GM19455 (cell line): ENCODE data around the gene TLDC2.
"Not testable (repeated sequence)": the region's sequence is repeated elsewhere in the genome, so short reads cannot be mapped to it uniquely, and the experiment has no call there.

Experiments
- ATAC-seq: cut with Tn5 transposase; IDR thresholded peaks from one replicate; pipeline ENCODE4 v1.9.1; 2021; ENCODE audit not compliant: unreplicated experiment

Gene TLDC2

DNA sequence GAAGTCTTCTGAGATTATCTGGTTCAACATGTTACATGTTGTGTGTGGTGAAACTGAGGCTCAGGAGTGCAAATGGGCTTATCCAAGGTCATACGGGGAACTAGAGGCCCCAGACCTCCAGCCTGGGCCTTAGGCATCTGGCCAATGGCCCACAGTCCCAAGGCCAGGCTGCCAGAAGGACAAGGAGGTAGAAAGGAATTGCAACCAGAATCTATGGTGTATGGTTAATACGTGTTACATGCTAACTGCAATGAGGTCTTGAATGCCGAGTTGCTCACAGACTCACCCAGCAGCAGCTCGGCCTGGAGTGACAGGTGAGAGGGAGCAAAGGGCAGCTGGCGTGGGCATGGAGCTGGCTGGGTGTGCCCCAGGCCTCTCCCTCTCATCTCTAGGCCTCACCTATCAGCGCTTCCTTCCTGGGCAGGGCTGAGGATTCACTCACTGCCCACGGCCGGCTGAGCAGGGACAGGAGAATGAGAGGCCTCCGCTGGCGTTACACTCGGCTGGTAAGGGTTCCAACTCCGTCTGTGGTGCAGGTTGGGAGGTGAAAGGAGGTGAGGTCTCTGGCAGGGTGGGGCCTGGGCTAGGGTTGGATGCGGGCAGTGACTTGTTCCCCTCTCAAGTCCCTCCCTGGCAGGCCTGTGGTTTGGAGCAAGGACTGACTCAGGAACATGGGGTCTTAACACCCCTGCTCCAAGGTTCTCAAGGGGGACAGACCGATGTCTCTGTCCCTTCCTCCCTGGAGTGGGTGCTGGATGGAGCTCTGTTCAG lies at the start of gene TLDC2:
Gene TLDC2, plus strand, starts transcription at position 437 of the 771 bp plus-strand sequence. Its CDS starts 37 bp downstream, at position 474.
- no peak for ATAC-seq

DNA sequence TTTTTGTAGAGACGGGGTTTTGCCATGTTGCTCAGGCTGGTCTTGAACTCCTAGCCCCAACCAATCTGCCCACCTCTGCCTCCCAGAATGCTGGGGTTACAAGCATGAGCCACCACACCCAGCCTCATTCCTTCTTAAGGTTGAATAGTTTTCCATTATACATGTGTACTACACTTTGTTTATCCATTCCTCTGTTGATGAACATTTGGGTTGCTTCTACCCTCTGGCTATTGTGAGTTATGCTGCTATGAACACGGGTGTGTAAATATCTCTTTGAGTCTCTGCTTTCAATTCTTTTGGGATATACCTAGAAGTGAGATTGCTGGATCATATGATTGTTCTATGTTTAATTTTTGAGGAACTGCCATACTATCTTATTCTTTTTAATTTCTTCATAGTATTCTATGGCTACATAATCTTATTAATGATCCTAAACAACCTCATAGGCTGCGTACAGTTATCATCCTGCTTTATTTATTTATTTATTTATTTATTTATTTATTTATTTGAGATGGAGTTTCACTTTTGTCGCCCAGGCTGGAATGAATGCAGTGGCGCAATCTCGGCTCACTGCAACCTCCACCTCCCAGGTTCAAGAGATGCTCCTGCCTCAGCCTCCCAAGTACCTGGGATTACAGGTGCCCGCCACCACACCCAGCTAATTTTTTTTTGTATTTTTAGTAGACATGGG lies 49.2 kb upstream of the TLDC2 start:
- ATAC-seq, result no peak

DNA sequence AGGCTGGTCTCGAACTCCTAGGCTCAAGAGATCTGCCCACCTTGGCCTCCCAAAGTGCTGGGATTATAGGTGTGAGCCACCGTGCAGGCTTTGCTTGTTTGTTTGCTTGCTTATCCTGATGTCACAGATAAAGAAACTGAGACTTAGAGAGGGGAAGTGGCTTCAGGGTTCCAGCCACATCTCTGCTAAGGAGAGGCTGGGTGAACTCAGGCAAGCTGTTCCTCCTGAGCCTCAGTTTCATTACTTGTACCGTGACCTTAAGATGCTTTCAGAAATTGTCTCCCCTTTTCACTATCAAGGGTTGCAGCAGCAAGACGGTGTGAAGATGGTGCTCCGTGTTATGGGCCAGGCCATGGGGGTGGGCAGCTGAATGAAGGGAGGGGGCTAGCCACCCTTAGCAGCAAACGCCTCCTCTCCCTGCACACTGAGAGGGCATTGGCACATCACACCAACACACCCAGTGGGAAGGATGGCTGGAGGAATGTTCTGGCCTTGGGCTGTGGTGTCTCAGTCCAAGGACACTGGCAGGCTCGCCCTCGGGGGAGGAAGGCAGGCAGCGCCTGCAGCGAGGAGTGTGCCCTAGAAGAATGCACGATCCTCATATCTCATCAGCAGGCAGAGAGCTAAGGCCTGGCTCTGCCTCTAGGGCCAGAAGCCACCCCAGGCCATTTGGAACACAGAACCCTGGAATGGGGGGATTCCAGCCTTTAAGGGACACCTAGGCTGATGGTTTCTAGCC lies 48.2 kb upstream of the TLDC2 start:
- ATAC-seq, result peak; percentile 86

DNA sequence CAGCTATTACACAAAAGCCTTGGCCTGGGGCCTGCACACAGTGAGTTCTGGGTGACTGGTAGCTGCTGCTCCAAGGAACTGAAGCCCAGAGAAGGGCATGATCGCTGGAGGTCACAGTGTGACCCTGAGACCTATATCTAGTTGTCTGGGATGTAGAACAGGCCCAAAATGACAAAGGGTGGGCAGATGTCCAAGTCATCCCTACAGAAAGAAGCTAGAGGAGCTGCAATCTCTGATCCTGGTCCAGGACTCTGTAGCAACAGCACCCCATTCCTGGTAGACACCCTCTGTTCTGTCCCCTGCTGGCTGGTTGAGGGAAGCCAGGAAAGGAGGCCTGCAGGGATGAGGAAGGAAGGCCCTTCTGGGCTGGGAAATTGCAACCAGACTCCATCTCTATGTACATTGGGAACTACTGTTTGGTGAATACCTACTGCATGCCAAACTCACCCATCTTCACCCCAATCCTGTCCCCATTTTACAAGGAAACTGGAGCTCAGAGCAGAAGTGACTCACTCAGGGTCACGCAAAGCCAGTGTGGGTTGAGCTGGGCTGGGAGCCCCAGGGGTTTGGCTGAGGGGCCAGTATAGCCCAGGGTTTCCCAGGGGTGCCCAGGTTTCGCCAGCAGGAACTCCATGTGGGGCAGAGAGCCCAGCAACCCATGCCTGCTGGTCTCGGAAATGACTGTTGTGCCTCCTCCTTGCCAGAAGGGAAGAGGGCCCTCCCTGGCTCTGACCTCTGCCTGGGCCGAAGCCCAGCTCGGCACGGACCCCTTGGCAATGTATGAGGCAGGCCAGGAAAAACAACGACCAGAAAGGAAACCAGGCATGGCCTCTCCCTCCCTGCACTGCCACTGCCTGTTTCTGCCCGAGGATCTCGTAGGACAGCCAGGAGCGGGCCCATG lies 44.9 kb upstream of the TLDC2 start:
- ATAC-seq, result no peak

DNA sequence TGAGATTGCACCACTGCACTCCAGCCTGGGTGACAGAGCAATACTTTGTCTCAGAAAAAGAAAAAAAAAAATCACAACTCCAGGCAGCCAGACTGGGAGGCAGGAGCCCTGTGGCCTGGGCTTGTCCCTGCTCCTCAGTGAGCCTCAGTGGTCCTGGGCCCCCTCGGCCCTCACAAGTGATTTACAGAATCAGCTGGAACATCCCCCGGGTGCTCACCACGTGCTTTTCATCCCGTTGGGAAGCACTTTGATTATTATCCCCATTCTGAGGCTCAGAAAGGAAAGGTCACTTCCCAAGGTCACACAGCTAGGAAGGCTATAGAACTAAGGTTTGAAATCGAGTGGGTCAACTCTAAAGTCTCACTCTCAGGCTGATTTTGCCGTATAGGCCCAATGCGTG lies 43.1 kb upstream of the TLDC2 start:
- ATAC-seq, result no peak

DNA sequence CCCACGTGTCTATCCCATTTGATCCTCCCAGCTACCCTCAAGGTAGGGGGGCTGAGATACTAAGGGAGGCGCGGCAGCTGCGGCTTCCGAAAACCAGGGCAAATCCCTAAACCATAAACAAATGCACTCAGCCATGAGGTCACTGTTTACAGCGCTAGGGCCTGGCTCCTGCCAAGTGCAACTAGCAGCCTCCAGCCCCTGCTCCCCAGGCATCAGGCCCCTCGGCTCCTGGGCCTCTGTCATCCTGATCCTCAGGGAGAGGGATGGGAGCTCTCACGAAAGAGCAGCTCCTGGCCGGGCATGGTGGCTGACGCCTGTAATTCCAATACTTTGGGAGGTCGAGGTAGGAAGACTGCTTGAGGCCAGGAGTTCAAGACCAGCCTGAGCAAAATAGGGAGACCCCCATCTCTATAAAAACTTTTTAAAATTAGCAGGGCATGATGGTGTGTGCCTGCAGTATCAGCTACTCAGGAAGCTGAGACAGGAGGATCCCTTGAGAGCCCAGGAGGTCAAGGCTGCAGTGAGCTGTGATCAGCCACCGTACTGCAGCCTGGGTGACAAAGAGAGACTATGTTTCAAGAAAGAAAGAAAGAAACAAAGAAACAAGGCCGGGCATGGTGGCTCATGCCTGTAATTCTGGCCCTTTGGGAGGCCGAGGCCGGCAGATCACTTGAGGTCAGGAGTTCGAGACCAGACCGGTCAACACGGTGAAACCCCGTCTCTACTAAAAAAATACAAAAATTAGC lies 42.5 kb upstream of the TLDC2 start:
- no peak for ATAC-seq

DNA sequence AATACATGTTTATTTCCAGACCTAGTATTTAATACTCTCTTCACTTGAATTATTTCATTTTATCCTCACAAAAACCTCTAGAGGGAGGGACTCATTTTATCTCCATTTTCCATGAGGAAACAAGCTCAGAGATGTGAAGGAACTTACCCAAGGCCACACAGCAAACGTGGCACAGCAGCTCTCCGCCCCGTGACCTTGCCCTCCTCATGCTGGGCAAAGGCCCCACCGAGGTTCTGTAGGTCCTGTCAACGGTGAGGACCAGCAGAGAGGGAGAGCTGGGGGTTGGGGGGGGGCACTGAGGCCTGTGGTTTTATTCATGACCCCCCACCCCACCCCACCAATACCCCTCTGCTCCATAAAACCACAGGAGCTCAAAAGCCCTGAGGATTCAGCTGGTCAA lies 40.9 kb upstream of the TLDC2 start:
- ATAC-seq, result no peak

DNA sequence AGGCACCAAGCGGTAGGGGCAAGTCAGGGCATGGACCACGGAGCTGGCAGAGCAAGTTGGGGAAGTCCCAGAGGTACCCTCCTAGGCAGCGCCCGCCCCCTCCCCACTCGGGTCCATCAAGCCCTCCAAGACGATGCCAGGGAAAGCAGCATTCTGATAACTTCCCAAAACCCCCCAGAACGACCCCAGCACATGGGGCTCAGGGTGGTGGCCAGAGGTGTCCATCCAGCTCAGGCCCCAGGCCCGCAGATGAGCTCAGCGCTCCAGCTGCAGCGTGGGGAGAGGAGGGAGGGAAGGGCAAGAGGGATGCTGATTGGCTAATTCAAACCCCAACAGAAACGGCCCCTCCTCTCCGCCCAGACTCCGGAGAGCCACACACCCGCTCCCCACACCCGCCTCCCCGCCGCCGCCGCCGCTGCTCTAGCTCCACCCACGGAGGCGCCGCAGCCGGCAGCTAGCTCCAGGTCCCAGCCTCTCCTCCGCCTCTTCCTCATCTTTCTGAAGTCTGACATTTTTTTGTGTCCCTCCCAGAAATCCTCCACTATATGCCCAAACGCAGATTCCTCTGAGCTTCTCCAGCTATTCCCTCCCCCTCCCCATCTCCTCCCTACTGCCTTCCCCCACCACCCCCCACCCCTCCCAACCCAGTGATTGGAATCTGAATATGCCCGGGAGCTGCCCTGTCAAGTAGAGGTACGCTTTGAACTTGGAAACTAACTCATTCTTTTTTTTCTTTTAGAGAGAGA lies 40.3 kb upstream of the TLDC2 start:
- peak; percentile 74 for ATAC-seq

DNA sequence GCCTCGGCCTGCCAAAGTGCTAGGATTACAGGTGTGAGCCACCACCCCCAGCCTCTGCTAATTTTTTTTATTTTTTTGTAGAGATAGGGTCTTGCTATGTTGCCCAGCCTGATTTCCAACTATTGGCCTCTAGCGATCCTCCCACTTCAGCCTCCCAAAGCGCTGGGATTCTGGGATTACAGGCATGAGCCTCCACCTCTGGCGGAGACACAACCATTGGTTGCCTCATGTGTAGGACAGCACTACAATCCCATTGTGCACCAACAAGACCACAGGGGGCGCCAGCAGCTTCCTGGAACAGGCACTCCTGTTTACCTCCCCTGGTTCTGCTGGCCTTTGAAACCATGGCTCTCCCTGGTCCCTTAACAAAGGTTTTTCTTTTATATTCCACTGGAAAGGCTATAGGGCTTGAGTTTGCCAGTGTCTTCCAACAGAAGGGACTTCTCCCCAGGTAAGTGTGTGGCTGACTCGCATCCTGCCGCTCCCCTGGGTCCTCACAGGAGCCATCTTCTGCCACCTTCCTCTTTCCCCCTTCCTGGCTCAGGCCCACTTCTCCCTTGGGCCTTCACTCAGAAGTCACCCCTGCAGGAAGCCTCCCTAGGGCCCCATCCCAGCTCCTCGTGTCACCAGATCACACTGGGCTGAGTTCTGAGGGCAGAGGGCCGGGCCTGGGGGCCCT lies 39.2 kb upstream of the TLDC2 start:
- no peak for ATAC-seq

DNA sequence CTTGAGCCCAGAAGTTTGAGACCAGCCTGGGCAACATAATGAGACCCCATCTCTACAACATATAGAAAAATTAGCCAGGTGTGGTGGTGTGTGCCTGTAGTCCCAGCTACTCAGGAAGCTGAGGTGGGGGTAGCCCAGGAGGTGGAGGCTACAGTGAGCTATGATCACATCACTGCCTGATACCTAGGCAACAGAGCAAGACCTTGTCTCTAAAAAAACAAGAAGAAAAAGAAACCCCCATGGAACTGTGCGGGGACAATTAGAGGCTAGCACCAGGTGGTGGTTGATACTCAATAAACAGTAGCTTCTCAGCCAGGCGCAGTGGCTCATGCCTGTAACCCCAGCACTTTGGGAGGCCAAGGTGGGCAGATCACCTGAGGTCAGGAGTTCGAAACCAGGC lies 37.6 kb upstream of the TLDC2 start:
- ATAC-seq, result not testable (repeated sequence)

DNA sequence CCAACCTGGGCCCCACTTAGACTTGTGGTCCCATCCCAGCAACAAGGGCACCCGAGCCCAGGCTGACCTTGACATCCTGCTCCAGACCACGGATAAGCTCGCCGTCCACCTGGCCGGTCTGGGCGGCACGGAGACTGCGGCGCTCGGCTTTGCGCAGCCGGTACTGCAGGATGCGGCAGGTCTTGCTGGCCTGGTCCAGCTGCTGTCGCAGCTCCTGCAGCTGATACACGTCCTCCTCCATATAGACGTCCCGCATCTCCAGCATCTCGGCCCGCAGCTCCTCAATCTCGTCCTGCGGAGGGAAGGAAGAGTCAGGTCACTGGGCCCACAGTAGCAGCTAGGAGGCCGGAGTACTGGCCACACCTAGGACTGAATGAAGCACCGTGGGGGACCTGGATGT lies 36.8 kb upstream of the TLDC2 start:
- ATAC-seq, result no peak

DNA sequence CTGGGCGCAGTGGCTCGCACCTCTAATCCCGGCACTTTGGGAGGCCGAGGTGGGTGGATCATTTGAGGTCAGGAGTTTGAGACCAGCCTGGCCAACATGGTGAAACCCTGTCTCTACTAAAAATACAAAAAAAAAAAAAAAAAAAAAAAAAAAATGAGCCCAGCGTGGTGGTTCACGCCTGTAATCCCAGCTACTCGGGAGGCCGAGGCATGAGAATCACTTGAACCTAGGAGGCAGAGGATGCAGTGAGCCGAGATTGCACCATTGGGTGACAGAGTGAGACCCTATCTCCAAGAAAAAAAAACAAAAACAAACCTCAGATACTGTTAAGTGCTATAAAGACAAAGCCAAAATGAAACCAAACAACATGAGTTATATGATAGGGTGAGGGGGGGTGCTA lies 34.9 kb upstream of the TLDC2 start:
- not testable (repeated sequence) for ATAC-seq

DNA sequence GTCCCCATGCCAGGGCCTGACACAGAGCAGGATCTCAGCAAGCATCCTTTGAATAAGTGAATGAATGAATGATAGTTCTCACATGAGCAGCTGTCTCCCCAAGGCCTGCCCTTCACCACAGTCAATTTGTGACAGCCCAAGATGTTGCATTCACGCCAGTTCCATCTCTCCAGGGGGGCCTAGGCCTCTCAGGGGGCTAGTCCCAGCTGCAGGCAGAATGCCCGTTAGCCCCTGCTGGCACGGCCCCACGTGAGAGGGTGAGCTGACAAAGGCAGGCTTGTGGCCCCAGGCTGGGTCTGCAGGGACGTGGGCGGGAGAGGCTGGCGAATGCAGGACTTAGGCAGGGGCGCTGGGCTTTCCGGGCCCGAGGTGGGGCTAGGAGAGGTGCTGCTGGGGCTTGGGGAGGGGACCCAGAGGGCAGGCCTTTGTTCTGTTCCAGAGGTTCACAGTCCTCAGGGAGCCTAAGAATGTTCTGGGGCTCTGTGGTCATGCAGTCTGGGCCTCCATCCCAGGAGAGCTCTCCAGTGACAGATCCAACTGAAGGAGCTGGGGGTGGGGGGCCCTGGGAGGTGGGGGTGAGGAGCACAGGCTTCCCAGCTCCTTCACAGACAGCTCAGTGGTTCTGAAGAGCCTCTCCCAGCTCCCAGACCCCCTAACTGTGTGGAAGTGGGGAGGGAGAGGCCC lies 30.5 kb upstream of the TLDC2 start:
- ATAC-seq, result no peak

DNA sequence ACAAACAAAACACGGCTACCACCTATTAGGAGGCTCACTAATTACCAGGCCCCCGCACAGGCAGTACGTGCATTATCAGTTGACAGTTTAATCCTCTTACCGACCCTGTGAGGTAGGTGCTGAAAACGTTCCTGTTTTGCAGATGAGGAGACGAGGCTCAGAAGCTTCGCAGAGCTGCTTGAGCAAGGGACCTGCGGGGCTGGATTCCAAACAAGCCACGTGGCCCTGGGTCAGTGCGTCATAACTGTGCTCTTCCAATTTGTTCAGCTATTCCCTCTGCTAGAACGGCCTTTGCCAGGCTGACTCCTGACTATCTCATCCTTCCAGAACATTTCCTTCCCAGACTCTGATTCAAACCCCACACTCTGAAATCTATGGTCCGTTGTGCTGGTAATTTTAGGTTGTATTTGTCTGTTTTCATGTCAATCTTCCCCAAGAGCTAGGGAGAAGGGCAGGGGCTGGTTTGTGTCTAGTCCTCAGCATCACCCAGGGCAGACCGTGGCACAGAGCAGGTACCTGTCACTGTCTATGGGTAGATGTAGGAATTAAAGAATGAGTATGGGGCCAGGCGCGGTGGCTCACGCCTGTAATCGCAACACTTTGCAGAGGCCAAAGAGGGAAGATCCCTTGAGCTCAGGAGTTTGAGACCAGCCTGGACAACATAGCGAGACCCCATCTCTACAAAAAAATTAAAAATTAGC lies 28.8 kb upstream of the TLDC2 start:
- ATAC-seq, result no peak

DNA sequence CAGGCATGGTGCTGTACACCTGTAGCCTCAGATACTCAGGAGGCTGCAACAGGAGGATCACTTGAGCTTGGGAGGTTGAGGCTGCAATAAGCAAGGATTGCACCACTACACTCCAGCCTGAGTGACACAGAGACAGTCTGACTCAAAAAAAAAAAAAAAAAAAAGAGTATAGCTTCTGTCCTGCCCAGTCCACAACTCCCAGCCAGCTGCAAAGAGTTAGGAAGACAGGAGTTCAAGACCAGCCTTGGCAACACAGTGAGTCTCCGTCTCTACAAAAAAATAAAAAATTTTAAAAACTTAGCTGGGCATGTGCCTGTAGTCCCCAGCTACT lies 28.3 kb upstream of the TLDC2 start:
- no peak for ATAC-seq

DNA sequence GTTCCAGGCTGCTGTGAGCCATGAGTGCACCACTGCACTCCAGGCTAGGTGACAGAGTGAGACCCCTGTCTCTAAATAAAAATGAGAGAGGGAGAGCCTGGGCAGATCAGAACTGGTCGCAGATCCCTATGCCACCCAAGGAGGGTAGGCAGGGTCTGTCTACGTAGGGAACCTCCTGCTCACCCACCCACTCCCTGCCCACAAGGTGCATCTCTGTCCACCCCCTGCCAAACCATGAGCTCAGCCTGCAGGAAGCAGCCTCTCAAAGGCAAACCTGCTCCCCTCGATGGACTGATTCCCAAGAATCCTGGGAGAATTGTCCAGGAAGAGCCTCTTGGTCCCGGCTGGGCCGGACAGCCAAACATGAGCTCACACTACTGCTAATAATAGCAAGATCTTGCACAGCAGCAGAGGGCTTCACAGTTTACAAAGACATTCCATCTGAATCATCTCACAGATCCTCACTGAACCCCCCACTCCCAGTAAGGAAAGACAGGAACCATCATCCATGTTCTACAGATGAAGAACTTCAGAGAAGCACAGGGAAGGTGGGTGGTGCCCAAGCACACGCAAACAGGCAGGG lies 27.8 kb upstream of the TLDC2 start:
- no peak for ATAC-seq

DNA sequence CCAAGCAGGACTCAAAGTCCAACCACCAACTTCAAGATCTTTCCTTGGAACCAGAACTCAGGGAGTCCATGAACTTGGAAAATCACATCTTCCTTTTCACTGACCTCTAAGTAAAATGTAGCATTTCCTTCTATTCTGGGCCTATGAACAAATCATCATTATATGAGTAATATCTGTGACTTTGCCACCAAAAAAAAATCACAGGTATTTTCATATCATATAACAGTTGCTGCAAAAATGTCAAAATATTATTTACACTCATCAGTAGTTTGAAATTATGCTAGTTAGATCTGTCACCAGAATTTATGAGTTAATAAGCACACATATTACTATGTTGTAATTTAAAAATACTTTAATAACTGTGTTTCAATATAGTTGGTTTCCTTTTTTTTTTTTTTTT lies 27.3 kb upstream of the TLDC2 start:
- no peak for ATAC-seq
